COLO829 (cell line): ENCODE measurements around the gene BNIP5.
"Not testable (repeated sequence)": the region's sequence is repeated elsewhere in the genome, so short reads cannot be mapped to it uniquely, and the experiment has no call there.

Experiments
- DNase-seq: peaks from one replicate; pipeline ENCODE4 v3.0.0; 2012; ENCODE audit warnings: low spot score

BNIP5 gene

DNA sequence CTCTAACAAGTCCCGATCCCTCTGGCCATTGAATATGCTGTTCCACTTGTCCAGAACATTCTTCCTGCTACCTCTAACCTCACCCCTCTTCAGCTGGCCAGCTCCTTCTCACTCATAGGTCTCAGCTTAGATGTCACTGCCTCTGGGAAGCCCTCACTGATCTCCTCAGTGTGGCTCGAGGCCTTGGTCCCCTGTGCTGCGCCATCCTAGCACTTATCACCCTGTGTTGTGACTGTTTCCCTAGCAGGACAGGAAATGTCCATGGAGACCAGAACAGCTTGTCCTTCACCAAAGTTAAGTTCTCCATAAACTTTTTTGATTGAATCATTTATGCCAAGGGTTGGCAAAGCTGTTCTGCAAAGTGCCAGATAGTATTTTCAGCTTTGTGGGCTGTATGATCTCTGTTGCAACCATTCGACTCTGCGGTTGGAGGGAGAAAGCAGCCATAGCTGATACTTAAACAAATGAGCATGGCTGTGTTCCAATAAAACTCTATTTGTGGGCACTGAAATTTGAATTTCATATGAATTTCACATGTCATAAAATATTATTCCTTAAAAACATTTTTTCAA, 6.5 kb upstream of the BNIP5 start:
- no peak for DNase-seq

DNA sequence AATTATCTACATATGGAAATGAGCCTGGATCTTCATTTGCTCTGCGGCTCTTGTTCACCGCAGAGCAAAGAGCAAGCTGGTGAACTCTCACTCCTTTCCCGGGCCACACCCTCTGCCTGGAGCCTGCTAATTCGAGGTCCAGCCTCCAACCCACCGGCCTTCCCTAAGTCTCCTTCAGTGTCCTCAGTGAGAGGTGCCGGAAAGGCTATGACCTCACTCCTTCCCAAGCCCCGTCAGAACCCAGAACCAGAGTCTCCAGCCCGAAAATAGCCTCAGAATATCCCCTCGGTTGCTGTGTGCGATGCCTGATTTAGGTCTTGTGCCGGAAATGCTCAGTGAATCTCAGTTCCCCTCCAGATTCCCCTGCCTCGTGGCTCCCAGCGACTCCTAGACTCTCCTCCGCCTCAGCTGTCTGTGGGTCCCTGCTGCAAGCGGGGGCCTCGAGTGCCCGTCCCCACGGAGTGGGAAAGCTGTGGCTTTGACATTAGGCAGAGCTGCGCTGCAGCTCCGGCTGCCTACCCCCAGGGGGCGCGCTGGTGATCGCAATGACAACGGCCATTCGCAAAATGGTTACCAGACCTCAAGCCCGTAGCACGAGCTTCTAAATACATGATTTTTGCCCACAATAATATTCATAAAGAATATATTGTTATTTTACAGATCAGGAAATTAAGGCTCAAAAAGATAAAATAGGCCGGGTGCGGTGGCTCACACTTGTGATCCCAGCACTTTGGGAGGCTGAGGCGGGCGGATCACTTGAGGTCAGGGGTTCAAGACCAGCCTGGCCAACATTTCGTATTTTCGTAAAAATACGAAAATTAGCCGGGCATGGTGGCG, 4.1 kb upstream of the BNIP5 start:
- peak; percentile 89 for DNase-seq

DNA sequence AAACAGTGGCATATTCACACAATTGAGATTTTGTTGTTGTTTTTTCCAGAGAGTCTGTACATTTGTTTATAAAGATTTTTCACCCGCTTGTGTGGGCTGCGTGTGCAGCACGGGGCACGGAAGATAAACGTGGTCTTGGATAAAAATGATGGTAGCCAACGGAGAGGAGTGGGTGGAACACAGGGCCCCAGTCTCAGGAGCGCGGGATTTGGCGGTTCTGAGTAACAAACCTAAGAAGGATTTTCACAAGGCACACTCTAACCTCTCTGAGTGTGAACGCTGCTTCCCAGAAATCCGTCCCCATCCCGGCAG, 3.6 kb upstream of the BNIP5 start:
- DNase-seq = no peak

DNA sequence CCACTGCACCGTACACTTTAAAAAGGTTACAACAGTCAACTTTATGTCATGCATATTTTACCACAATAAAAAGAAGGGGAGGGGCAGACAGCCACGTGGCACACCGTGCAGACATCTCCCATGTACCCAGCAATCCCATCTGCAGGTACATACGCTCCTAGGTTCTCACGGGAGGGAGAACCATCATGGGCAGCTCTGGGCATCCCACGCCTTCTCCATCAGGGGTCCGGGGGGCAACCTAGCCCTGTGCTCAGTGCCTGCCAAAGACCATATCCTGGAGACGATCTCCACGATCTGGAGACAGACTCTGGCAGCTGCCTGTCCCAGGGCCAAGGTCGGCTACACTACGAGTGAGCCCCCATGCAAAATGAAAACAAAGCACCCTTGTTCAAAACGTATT, 2.5 kb upstream of the BNIP5 start:
- DNase-seq = no peak

DNA sequence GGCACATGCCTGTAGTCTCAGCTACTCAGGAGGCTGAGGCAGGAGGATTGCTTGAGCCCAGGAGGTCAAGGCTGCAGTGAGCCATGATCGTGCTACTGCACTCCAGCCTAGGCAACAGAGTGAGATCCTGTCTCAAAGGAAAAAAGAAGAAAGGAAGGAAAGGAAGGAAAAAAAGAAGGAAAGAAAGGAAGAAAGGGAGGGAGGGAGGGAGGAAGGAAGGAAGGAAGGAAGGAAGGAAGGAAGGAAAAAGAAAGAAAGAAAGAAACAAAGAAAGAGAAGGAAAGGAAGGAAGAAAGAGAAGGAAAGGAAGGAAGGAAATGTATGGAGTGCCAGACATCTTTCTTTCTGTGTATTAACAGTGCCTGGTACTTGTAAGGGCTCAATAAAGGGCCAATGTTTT, 1.5 kb upstream of the BNIP5 start:
- not testable (repeated sequence) for DNase-seq

DNA sequence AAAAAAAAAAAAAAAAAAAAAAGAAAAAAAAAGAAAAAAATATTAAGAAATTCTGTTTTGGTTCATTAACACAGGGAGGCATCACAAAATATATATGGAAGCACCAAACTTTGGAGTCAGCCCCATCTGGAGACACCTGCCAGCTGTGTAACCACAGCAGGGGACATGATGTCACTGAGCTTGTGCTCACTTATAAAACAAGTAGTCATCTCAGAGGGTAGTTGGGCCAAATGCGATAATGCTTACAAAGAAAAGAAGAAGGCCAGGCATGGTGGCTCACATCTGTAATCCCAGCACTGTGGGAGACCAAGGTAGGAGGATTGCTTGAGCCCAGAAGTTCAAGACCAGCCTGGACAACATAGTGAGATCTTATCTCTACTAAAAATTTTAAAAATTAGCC, 1.1 kb upstream of the BNIP5 start:
- DNase-seq = no peak

DNA sequence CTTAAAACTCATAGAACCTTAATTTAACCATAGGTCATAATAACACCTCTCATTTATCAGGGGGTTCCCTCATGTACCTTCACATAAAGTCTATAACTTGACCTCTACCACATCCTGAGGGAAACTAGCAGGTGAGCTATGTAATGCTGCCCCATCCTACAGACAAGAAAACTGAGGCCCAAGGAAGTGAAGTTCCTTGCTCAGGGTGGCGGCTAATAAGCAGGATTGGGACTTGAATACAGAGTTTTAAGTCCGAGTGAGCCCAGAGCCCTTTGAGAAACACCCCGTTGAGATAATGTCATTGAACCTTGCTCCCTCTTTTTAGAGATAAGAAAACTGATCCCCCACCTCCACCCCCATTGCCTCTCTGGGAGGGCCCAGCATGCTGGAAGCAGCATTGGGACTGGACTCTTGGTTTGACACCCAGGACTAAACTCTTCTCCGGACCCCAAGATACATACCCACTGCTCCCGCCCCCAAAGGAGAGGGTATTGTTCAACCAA, 429 bp downstream of the BNIP5 start:
- no peak for DNase-seq

DNA sequence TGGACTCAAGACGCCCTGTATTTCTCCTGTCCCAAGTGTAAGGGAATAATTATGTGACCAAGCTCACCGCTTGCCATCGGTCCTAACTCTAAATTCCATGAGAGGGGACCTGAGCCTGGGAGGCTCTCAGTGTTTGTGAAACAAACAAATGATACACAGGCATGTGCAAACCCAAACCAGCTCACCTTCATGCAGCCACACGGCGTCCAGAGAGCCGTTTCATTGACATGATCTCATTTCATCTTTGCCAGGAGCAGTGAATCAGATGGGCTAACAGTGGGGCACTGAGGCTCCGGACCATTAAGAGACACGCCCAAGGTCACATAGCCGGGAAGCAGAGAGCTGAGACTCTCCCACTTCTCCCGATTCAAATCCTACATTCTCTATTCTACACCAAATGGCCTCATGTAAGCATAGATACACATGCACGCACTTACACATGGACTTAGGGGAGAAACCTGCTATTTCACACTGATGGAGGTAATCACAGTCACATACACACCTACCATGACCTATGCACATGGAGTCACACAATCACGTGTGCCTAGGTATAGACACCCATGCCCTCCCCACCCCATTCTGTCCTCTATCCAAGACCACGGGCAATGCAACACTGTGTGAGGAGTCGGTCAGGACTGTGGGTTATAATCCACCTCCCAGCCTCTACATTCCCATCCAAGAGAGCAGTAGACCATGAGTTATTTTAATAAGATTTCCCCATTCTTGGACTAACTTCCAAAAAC, 1.1 kb downstream of the BNIP5 start:
- DNase-seq = no peak

DNA sequence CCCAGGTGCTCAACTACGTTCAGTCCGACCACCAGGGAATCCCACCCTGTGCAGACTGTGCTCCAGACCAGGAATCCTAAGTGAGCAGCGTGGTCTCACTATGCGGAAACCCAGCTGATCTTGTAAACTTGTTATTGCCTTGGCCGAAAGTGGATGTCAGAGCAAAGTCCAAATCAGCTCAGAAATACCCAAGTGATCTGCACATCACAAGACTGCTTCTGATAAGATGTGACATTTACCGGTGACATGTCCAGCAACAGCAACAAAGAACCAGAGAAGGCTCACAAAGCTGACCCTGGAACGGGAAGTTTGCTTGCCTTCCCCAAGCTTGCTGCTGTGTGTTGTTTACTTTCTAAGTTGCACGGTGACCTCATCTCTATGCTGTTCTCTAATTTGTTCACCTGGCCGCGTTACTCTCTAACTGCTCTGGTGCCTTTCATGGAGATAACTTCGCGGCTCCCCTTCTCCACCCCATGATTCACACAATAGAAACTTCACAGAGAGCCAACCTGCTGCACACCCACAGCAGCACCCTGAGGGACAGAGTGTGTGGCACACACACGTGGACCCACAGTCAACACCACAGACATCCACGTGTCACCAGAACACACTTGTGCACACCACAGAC, 1.7 kb downstream of the BNIP5 start:
- DNase-seq = no peak

DNA sequence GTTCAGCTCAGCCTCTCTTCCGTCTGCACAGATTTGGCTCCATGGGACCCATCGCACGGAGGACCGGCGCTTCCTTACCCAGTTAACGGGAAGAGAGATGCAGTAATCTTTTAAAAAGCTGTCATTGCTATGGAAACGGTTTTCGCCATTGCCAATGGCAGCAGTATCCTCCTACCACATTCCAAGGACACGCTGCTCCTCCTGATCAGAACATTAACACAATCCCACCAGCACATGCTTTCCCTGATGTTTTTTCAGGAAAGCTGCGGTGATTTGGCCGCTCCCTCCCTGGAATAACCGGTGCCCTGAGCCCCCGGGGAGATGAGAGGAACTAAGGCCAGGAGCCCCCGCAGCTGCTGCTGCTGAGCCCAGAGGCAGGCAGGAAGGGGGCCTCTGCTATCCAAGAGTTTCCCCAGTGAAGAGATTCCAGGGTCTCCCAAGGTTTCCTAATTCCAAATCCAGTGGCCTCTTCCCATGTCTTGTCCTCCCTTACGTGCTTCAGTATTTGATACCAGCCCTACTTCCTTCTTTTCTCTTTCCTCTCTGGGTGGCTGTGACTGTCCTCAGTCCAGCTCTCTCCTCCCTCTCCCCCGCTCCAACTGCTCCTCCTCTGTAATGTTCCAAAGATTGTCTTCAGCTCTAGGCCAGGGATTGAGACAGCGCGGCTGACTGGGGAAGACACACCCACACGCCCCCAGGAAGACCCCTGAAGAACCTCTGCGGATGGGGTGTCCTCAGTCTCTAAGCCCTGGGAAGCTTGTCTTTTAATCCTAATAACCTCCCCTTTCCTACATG, 2.6 kb downstream of the BNIP5 start:
- no peak for DNase-seq

DNA sequence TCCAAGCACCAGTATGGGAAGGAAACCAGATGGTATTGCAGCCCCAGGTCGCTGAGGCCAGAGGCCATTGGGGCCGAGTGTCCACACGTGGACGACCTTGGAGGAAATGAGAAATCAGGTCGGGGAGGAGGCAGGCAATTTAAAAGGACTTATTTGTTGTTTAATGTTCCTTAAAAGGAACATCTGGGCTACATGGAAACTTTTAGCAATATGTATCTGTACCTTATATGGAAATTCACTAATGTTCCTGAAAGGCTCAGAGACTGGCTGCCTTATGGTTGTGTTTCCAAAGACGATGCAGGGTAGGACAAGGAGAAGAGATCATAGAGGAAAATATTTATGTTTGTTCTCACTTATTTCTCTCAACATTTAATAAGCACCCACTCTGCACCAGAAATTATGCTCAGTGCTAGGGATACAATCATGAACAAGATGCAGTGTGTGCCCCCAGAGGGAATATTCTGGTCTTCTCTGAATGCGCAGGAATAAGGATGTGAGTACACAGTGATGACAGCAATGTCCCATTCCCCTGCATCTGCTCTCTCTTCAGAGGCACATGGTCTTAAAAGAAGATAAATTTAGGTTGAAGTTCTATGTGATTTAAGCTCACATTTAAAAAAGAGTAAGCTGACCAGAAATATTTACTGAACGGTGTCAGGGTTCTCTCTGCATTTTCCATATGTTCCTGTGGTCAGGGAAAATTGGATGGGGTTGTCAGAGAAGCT, 3.4 kb downstream of the BNIP5 start:
- DNase-seq = no peak

DNA sequence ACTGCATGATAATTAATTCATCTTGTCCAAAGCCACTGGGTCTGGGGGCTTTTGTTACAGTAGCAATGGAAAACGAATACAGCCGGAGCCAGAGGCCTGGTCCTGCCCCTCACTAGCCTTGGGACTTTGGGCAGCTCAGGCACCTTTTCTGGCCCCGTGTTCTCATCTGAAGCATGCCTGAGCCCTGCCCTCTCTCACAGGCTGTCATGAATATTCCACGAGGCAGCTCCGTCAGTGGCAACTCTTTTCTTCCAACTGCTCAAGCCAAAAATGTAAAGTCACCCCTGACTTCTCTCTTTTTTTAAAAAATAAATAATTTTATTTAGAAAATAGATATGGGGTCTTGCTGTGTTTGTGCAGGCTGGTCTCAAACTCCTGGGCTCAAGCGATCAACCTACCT, 5.3 kb downstream of the BNIP5 start:
- DNase-seq = no peak

DNA sequence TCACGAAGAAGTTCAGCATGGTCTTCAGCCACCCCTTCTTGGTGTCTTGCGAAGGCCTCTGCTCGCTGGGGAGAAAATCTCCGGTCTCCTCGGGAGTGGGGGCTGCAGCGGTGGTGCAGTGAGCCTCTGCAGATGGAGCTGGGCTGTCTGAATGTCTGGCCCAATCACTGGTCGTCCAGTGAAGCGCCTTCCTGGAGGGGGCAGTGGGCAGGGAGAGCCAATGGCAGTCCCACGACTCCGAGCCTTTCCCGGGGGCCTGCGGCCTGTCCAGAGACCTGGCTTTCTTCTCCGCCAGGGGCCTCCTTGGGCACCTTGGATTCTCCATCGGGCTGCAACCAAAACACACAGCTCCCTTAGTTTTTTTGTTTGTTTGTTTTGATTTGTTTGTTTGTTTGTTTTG, 6.3 kb downstream of the BNIP5 start:
- DNase-seq = no peak

DNA sequence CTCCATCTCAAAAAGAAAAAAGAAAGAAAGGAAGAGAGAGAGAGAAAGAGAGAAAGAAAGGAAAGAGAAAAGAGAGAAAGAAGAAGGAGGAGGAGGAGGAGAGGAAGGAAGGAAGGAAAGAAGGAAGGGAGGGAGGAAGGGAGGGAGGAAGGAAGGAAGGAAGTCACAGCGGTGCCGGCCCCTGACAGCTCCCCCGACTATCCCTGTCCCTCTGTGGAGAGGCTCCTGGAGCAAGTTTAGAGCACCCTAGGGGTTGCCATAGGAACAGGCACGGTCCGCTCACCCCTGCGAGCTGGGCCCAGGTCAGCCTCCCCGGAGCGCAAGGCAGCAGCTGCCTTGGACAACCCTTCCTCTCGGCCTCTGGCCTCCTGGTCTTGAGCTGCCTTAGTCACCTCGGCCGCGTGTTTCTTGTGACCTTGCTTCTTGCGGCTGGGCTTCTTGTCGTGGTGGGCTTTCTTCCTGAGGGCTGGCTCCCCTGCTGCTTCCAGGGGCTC, 6.8 kb downstream of the BNIP5 start:
- no peak for DNase-seq

DNA sequence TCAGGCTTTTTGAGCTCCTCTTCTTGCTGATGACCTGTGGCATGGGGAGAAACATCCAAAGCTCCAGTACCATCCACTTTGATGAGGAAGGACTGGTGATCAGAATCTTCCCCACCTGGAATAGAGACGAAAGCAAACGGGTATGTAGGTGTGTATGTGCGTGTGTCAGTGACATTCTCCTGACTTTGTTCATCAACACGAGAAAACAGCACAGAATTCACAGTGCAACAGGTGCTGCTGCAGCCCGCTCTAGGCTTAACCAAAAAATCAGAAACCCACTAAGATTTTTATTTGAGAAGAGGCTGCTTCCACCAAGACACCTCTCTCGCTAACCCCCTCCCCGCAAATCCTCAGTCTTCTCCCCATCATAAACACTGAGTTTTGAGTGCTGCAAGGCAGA, 8.1 kb downstream of the BNIP5 start:
- no peak for DNase-seq

DNA sequence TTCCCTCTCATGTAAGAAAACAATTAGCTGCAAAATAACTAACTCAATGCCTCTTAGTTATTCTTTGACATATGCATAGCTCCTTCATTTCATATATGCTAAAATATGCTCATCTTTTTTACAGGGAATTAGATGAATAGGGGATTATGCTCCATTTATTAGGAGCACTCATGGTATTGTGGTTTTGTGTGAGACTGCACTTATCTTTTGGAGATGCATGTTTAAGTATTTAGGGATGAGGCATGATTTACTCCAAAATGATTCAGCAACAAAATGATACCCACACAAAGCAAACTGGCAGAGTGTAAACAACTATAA, 8.8 kb downstream of the BNIP5 start:
- peak; percentile 28 for DNase-seq

DNA sequence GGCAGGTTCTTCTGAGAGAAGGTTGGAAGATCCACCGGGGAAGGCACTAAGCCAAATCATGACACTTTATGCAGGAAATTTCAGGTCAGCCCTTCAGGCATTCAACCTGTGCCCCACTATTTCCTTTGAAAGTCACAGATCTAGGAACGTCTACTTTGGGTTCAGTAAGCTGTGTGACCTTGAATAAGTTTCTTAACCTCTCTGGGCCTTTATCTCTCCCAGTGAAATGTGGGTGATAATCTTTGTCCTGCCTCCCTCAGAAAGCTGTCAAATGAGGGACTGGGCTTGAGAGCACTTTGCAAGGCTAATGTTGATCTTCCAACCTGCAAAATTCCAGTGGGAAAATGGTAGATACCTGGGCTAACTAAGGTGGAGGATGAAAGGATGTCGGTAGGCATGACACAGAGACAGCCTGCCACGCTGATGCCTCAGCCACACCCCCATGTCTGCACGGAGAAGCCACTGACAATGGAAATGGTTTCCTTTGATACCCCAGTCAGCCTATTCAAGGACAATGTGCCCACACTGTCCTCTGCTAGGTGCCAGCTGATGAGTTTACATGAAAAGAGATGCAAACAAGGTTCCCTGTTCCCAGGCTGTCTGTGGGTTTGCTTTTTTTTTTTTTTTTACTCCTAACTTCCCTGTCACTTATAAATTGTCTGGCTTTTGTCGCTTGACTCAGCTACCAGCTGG, 9.3 kb downstream of the BNIP5 start:
- DNase-seq = peak; percentile 27

DNA sequence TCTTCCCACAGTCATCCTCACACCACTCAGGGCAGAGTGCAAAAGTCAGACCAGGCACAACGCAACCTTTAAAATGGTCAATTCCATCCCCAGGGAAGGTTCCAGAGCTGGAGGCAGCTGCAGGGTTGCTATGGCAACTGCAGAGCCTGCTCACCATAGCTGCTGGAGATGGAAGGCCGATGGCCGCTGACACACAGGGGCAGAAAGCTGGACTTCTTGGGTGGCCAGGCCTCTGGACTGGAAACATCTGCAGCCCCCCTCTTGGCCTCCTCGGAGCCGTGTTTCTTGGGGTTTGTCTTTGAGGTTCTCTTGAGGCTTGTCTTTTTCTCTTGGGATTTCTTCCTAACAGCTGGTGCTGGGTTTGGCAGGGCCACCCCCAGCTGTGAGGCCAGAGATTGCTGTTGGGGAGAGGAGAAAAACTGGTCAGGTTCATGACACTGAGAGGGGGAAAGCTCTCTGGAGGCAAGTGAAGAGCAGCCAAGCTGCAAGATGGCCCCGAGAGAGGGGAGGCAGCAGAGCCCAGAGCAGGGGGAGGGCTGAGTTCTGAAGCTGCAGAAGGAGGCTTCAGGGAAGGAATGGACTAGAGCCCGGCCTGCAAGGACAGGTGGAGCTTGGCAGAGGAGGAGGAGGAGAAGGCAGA, 10.2 kb downstream of the BNIP5 start:
- DNase-seq = no peak

DNA sequence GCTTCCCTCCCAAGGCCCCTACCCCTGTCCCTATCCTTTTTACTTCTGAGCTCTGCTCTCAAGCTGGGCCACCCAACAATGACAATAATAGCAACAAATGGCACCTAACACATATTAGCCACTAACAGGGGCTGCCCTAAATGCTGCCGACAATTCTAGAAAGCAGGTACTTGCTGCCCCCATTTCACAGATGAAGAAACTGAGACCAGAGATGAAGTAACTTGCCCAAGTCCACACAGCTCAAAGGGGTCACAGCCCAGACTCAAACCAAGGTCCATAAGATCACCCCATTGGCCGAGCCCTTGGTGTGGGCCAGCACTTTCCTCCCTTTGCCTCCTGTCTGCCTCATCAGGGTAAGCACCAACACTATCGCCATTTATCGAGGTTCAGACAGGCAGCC, 12.0 kb downstream of the BNIP5 start:
- DNase-seq = no peak

DNA sequence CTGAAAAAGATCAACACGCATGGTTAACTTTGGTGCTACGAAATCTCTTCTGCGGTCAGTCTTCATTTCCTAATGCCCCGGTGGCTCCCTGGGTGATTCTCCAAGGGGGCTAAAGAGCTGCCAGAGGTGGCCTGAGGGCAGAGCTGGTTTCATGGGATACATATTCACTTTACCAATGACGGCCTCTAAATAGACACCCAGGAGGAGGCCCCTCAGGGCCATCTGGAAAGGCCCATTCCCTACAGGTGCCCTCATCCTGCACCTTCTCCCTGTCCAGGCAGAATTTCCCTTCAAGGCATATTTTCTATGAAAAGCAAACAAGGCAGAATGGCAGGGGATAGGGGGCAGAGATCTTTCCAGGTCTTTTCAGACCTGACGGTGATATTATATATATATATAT, 12.5 kb downstream of the BNIP5 start:
- DNase-seq = no peak
